ENCODE data around the gene MT1A. TPM values are rescaled to one million over a fixed set of nuclear protein-coding genes. Genes with fewer than 3 reads are reported as not detected.

Gene MT1A
- total and polyA plus RNA-seq, 9 donors, result 1.3 to 61.0 (median 7.4) TPM; not detected in 1

GRCh38 chr16:56645311-56645710, 6.8 kb downstream of the MT1A start:
- Histone ChIP-seq H3K4me3 (no peak overlapping the region), H3K36me3 (no peaks in the 10 kb centered on the region), H3K9me3 (no peaks in the 10 kb centered on the region), H3K4me1 (ENCODE audit: insufficient read depth) (peaks cover 3% of the 10 kb centered on the region), H3K27ac (no peak overlapping the region), H3K27me3 (no peaks in the 10 kb centered on the region)
- intact Hi-C loops (cut with DNase I), result no loop called here
- WGBS, 3 donors, result 85 to 95% (median 86%) methylated on average over 1 of the region's 1 CpG
- no peak for DNase-seq
- no peak for TF ChIP-seq EP300 (IDR thresholded peaks at IDR 0.05)
- no peak for TF ChIP-seq POLR2A (IDR thresholded peaks at IDR 0.05)
- no peak for TF ChIP-seq CTCF (IDR thresholded peaks at IDR 0.05)

GRCh38 chr16:56645838-56646237, 7.4 kb downstream of the MT1A start:
- Histone ChIP-seq H3K4me3 (no peak overlapping the region), H3K4me1 (ENCODE audit: insufficient read depth) (peaks cover 3% of the 10 kb centered on the region), H3K9me3 (no peaks in the 10 kb centered on the region), H3K27ac (no peak overlapping the region), H3K36me3 (no peaks in the 10 kb centered on the region), H3K27me3 (no peaks in the 10 kb centered on the region)
- WGBS, 3 donors, result 0 to 43% (median 0%) methylated on average over 1 of the region's 1 CpG
- intact Hi-C loops (cut with DNase I), result no loop called here
- DNase-seq, result no peak
- TF ChIP-seq CTCF (IDR thresholded peaks at IDR 0.05) (no peak), EP300 (IDR thresholded peaks at IDR 0.05) (no peak), POLR2A (IDR thresholded peaks at IDR 0.05) (no peak)

GRCh38 chr16:56647641-56648431, 9.4 kb downstream of the MT1A start:
- Histone ChIP-seq H3K27ac (no peak overlapping the region), H3K36me3 (no peaks in the 10 kb centered on the region), H3K4me3 (no peak overlapping the region), H3K27me3 (no peaks in the 10 kb centered on the region), H3K4me1 (ENCODE audit: insufficient read depth) (peaks cover 3% of the 10 kb centered on the region), H3K9me3 (no peaks in the 10 kb centered on the region)
- intact Hi-C loops (cut with DNase I), result no loop called here
- TF ChIP-seq POLR2A (IDR thresholded peaks at IDR 0.05), result no peak
- TF ChIP-seq CTCF (IDR thresholded peaks at IDR 0.05), result no peak
- TF ChIP-seq EP300 (IDR thresholded peaks at IDR 0.05), result no peak
- DNase-seq, result no peak
- 24 to 40% (median 39%) methylated on average over 24 to 33 of the region's 33 CpGs for WGBS, 3 donors

GRCh38 chr16:56649271-56649670, 10.8 kb downstream of the MT1A start:
- no peak overlapping the region for H3K4me3 ChIP-seq
- 77 to 88% (median 88%) methylated on average over 2 of the region's 2 CpGs for WGBS, 3 donors
- no peaks in the 10 kb centered on the region for H3K27me3 ChIP-seq
- H3K36me3 ChIP-seq, result no peaks in the 10 kb centered on the region
- H3K4me1 ChIP-seq (ENCODE audit: insufficient read depth), result no peaks in the 10 kb centered on the region
- H3K27ac ChIP-seq, result no peak overlapping the region
- DNase-seq, result no peak
- intact Hi-C loops (cut with DNase I), result no loop called here
- TF ChIP-seq CTCF (IDR thresholded peaks at IDR 0.05) (no peak), POLR2A (IDR thresholded peaks at IDR 0.05) (no peak), EP300 (IDR thresholded peaks at IDR 0.05) (no peak)
- H3K9me3 ChIP-seq, result no peaks in the 10 kb centered on the region

All from ovary (tissue), 9 donors.